ENCODE results near the gene CUEDC1.

CUEDC1 gene

GRCh38 chr17:57890857-57891232 lies 64.4 kb downstream of the CUEDC1 start:
- Mint-ChIP-seq H3K4me3 (no peak overlapping the region), H3K27me3 (ENCODE audit: low read depth, poor library complexity) (peaks cover 4% of the 10 kb centered on the region), H3K4me1 (peaks cover 68% of the 10 kb centered on the region), H3K9me3 (no peaks in the 10 kb centered on the region), H3K36me3 (ENCODE audit: low read depth) (no peaks in the 10 kb centered on the region), H3K27ac (no peak overlapping the region)
- TF ChIP-seq CTCF (IDR thresholded peaks at IDR 0.05): no peak
- DNase-seq: no peak

- Mint-ChIP-seq H3K4me3 (no peak overlapping the region), H3K27ac (no peak overlapping the region), H3K36me3 (ENCODE audit: low read depth) (no peaks in the 10 kb centered on the region), H3K9me3 (no peaks in the 10 kb centered on the region), H3K27me3 (ENCODE audit: low read depth, poor library complexity) (peaks cover 4% of the 10 kb centered on the region), H3K4me1 (peaks cover 63% of the 10 kb centered on the region)
- no peak for TF ChIP-seq CTCF (IDR thresholded peaks at IDR 0.05)
- DNase-seq: no peak
These were observed 65.0 kb downstream of the CUEDC1 start for GRCh38 chr17:57889892-57890856.

GRCh38 chr17:57889252-57889651 lies 66.0 kb downstream of the CUEDC1 start:
- H3K27ac Mint-ChIP-seq: no peak overlapping the region
- H3K4me1 Mint-ChIP-seq: peaks cover 63% of the 10 kb centered on the region
- H3K9me3 Mint-ChIP-seq: no peaks in the 10 kb centered on the region
- no peak for DNase-seq
- peaks cover 8% of the 10 kb centered on the region for H3K36me3 Mint-ChIP-seq (ENCODE audit: low read depth)
- no peak for TF ChIP-seq CTCF (IDR thresholded peaks at IDR 0.05)
- peaks cover 4% of the 10 kb centered on the region for H3K27me3 Mint-ChIP-seq (ENCODE audit: low read depth, poor library complexity)
- H3K4me3 Mint-ChIP-seq: no peak overlapping the region

- Mint-ChIP-seq H3K27ac (no peak overlapping the region), H3K4me1 (peaks cover 59% of the 10 kb centered on the region)
These were observed 66.6 kb downstream of the CUEDC1 start for GRCh38 chr17:57888311-57889216.

GRCh38 chr17:57887161-57887560 lies 68.1 kb downstream of the CUEDC1 start:
- peaks cover 4% of the 10 kb centered on the region for H3K27me3 Mint-ChIP-seq (ENCODE audit: low read depth, poor library complexity)
- peaks cover 25% of the 10 kb centered on the region for H3K36me3 Mint-ChIP-seq (ENCODE audit: low read depth)
- no peak for DNase-seq
- H3K4me1 Mint-ChIP-seq: peaks cover 56% of the 10 kb centered on the region
- H3K4me3 Mint-ChIP-seq: no peak overlapping the region
- no peak overlapping the region for H3K27ac Mint-ChIP-seq
- peaks cover 10% of the 10 kb centered on the region for H3K9me3 Mint-ChIP-seq
- no peak for TF ChIP-seq CTCF (IDR thresholded peaks at IDR 0.05)

More at GRCh38 chr17:57888311-57889216, 66.6 kb downstream of the CUEDC1 start:
- TF ChIP-seq CTCF (IDR thresholded peaks at IDR 0.05): no peak
- no peak for DNase-seq
- Mint-ChIP-seq H3K27me3 (ENCODE audit: low read depth, poor library complexity) (peaks cover 4% of the 10 kb centered on the region), H3K9me3 (no peaks in the 10 kb centered on the region), H3K36me3 (ENCODE audit: low read depth) (peaks cover 12% of the 10 kb centered on the region), H3K4me3 (no peak overlapping the region)
